CD14-positive monocyte (primary cell): ENCODE data around the gene LSS. TPM values are rescaled to one million over a fixed set of nuclear protein-coding genes. Genes with fewer than 3 reads are reported as not detected.

Experiments
- DNase-seq, 3 donors: peaks; one replicate each; pipeline ENCODE4 v3.0.0-alpha.2; 2011 to 2022
- H2AFZ ChIP-seq: 2 replicates; pipeline ENCODE4 v1.6.0; 2012; ENCODE audit warnings: mild to moderate bottlenecking, low read depth, low read length, inconsistent platforms; ENCODE audit not compliant: insufficient read depth, poor library complexity, severe bottlenecking
- H3K27ac ChIP-seq, 2 donors: 1 replicate in 1 of 2; 2 replicates in 1 of 2; pipeline ENCODE4 v1.5.1; 2012 to 2013; ENCODE audit warnings: low read length in 2 of 2, control low read depth in 1 of 2, inconsistent platforms in 1 of 2, low read depth in 1 of 2, mild to moderate bottlenecking in 1 of 2
- H3K27me3 ChIP-seq, 2 donors: one replicate each; pipeline versions ENCODE4 v1.6.0 to v1.6.1; 2011 to 2013; ENCODE audit warnings: low read length in 2 of 2; ENCODE audit not compliant: control insufficient read depth in 2 of 2, insufficient read depth in 2 of 2
- H3K36me3 ChIP-seq, 2 donors: replicated peaks in 1 of 2; 1 replicate in 1 of 2; 2 replicates in 1 of 2; pipeline versions ENCODE4 v1.5.1 to v1.6.1; 2012 to 2013; ENCODE audit warnings: low read length in 2 of 2, control low read depth in 1 of 2, inconsistent platforms in 1 of 2, mild to moderate bottlenecking in 1 of 2; ENCODE audit not compliant: insufficient read depth in 2 of 2, control insufficient read depth in 1 of 2
- H3K4me1 ChIP-seq, 2 donors: 1 replicate in 1 of 2; 2 replicates in 1 of 2; pipeline versions ENCODE4 v1.5.1 to v1.6.1; 2012 to 2013; ENCODE audit warnings: low read length in 2 of 2, control low read depth in 1 of 2, inconsistent platforms in 1 of 2, mild to moderate bottlenecking in 1 of 2, moderate library complexity in 1 of 2; ENCODE audit not compliant: insufficient read depth in 2 of 2, control insufficient read depth in 1 of 2
- H3K4me2 ChIP-seq: replicated peaks from 2 replicates; pipeline ENCODE3; 2012; ENCODE audit warnings: low read length, moderate library complexity, mild to moderate bottlenecking; ENCODE audit not compliant: poor library complexity, severe bottlenecking; ENCODE audit errors: extremely low read depth
- H3K4me3 ChIP-seq, 3 experiments: fragments of 200-600 bp in 1 of 3; sonication (generic) in 1 of 3; replicated peaks in 1 of 3; 1 replicate in 2 of 3; 2 replicates in 1 of 3; pipeline ENCODE4 v1.5.1; 2011 to 2013; ENCODE audit warnings: low read length in 3 of 3, mild to moderate bottlenecking in 3 of 3, control low read depth in 2 of 3, low read depth in 2 of 3, inconsistent platforms in 1 of 3, moderate library complexity in 1 of 3
- H3K79me2 ChIP-seq: 2 replicates; pipeline ENCODE4 v1.6.0; 2012; ENCODE audit warnings: mild to moderate bottlenecking, control low read depth, inconsistent platforms, low read length, moderate library complexity; ENCODE audit not compliant: insufficient read depth
- H3K9ac ChIP-seq: 2 replicates; pipeline ENCODE4 v1.6.0; 2017; ENCODE audit warnings: low read length, mild to moderate bottlenecking; ENCODE audit not compliant: insufficient read depth, poor library complexity, severe bottlenecking
- H3K9me3 ChIP-seq, 2 donors: replicated peaks in 1 of 2; 1 replicate in 1 of 2; 2 replicates in 1 of 2; pipeline versions ENCODE4 v1.5.1 to v1.6.1; 2012 to 2013; ENCODE audit warnings: low read length in 2 of 2, control low read depth in 1 of 2; ENCODE audit not compliant: control insufficient read depth in 1 of 2, insufficient read depth in 1 of 2
- H4K20me1 ChIP-seq: 2 replicates; pipeline ENCODE4 v1.6.0; 2012; ENCODE audit warnings: mild to moderate bottlenecking, low read length, control low read depth, moderate library complexity; ENCODE audit not compliant: insufficient read depth
- H3K27ac Mint-ChIP-seq, 7 donors: one replicate each; pipeline ENCODE4 v1.8.0; 2020; ENCODE audit warnings: mild to moderate bottlenecking in 7 of 7, mixed read lengths in 7 of 7, moderate library complexity in 6 of 7, inconsistent platforms in 2 of 7
- H3K27me3 Mint-ChIP-seq, 3 donors: one replicate each; pipeline ENCODE4 v1.8.0; 2021 to 2022; ENCODE audit warnings: low read depth in 3 of 3, mild to moderate bottlenecking in 3 of 3, mixed read lengths in 3 of 3, moderate library complexity in 3 of 3, inconsistent platforms in 1 of 3
- H3K36me3 Mint-ChIP-seq, 2 donors: one replicate each; pipeline ENCODE4 v1.8.0; 2020; ENCODE audit warnings: mixed read lengths in 2 of 2, inconsistent platforms in 1 of 2, mild to moderate bottlenecking in 1 of 2
- H3K4me1 Mint-ChIP-seq: one replicate; pipeline ENCODE4 v1.8.0; 2020; ENCODE audit warnings: mild to moderate bottlenecking, mixed read lengths
- H3K4me3 Mint-ChIP-seq, 2 donors: one replicate each; pipeline ENCODE4 v1.8.0; 2020; ENCODE audit warnings: mild to moderate bottlenecking in 2 of 2, mixed read lengths in 2 of 2, moderate library complexity in 1 of 2
- H3K9me3 Mint-ChIP-seq, 7 donors: one replicate each; pipeline ENCODE4 v1.8.0; 2020 to 2022; ENCODE audit warnings: mixed read lengths in 7 of 7, mild to moderate bottlenecking in 6 of 7, moderate library complexity in 6 of 7, inconsistent platforms in 2 of 7
- WGBS: methylation state at CpG from one replicate; pipeline ENCODE4 v1.1.5; 2013; ENCODE audit warnings: missing lambda C conversion rate; ENCODE audit not compliant: insufficient coverage; 5-methylcytosine and 5-hydroxymethylcytosine counted together
- intact Hi-C, 2 donors: fragments of 100-400 bp; cut with micrococcal nuclease; formaldehyde crosslinking; loops; one replicate each; pipeline versions ENCODE4 v1.15.0 to v1.15.1; 2023
- polyA plus RNA-seq, 3 donors: library from polyadenylated mRNA; depleted of rRNA in 1 of 3; unstranded in 2 of 3; stranded (reverse) in 1 of 3; fragments of 300-500 nt in 2 of 3; fragments of >200 nt in 1 of 3; fragmentation: Illumina TruSeq in 2 of 3; gene quantifications; 1 replicate in 2 of 3; 2 replicates in 1 of 3; pipeline ENCODE4 v1.2.3, GENCODE V29; 2012 to 2021
- TF ChIP-seq, protein P1 (sequence below): fragments of 200-600 bp; IDR thresholded peaks from one replicate; pipeline ENCODE4 v1.8.0; 2022; ENCODE audit warnings: antibody characterized with exemption, mild to moderate bottlenecking

LSS gene
- polyA plus RNA-seq, 3 donors: 4.1 to 20.0 (median 4.9) TPM

DNA sequence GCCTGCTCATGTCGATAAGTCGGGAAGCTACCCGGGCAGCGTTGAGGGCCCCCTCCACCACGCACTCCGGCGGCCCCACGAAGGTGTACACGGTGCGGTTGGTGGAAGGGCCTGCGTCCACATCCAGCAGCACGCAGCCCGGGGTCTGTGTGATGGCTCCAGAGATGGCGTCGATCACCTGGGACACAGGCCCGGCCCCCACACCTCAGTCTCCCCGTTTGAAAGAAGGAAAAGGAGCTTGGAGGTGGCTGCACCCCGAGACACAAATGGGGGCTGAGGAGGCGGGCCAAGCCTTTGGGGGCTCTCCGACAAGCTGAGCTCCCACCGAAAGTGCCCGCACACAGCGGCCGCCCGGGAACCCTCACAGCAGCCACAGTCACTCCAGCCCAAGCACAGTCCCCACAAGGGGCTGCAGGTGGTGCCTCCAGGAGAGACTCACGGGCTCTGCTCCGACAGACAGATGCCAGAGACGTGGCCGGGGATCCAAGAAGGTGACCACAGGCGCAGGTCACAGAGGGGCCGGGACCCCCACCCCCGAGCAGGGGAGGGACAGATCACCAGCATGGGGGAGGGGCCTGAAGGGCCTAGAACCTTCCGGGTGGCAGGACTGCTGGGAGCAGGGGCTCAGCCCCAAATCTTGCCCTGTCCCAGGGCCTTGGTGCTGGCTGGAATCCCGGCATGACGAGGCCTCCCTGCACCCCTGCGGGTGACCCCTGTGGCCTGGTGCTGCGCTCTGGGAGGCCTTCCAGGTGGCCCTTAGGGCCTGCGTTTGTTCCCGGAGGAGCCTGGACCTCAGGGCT is 74.2 kb downstream of the LSS start:
- Histone ChIP-seq H3K9me3 (no peaks in the 10 kb centered on the region), H3K79me2 (no peaks in the 10 kb centered on the region), H4K20me1 (no peaks in the 10 kb centered on the region), H3K4me3 (no peak overlapping the region), H3K27me3 (no peaks in the 10 kb centered on the region), H3K9ac (no peak overlapping the region), H3K27ac (no peak overlapping the region), H3K4me1 (no peaks in the 10 kb centered on the region), H3K36me3 (no peaks in the 10 kb centered on the region), H3K4me2 (no peak overlapping the region), H2AFZ (no peak overlapping the region)
- H3K27me3 Mint-ChIP-seq: peaks cover 0 to 4% (median 0%) of the 10 kb centered on the region in 3 donors
- H3K4me1 Mint-ChIP-seq: no peaks in the 10 kb centered on the region
- intact Hi-C loops: no loop called here
- no peak overlapping the region for H3K4me3 Mint-ChIP-seq
- TF ChIP-seq, protein P1, sequence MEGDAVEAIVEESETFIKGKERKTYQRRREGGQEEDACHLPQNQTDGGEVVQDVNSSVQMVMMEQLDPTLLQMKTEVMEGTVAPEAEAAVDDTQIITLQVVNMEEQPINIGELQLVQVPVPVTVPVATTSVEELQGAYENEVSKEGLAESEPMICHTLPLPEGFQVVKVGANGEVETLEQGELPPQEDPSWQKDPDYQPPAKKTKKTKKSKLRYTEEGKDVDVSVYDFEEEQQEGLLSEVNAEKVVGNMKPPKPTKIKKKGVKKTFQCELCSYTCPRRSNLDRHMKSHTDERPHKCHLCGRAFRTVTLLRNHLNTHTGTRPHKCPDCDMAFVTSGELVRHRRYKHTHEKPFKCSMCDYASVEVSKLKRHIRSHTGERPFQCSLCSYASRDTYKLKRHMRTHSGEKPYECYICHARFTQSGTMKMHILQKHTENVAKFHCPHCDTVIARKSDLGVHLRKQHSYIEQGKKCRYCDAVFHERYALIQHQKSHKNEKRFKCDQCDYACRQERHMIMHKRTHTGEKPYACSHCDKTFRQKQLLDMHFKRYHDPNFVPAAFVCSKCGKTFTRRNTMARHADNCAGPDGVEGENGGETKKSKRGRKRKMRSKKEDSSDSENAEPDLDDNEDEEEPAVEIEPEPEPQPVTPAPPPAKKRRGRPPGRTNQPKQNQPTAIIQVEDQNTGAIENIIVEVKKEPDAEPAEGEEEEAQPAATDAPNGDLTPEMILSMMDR: no peak
- H3K27ac Mint-ChIP-seq: peak overlapping the region in 1 of 7 donors; percentile 46
- 91% methylated on average over 20 of the region's 39 CpGs for WGBS
- H3K36me3 Mint-ChIP-seq: no peaks in the 10 kb centered on the region
- DNase-seq: no peak
- no peaks in the 10 kb centered on the region for H3K9me3 Mint-ChIP-seq

DNA sequence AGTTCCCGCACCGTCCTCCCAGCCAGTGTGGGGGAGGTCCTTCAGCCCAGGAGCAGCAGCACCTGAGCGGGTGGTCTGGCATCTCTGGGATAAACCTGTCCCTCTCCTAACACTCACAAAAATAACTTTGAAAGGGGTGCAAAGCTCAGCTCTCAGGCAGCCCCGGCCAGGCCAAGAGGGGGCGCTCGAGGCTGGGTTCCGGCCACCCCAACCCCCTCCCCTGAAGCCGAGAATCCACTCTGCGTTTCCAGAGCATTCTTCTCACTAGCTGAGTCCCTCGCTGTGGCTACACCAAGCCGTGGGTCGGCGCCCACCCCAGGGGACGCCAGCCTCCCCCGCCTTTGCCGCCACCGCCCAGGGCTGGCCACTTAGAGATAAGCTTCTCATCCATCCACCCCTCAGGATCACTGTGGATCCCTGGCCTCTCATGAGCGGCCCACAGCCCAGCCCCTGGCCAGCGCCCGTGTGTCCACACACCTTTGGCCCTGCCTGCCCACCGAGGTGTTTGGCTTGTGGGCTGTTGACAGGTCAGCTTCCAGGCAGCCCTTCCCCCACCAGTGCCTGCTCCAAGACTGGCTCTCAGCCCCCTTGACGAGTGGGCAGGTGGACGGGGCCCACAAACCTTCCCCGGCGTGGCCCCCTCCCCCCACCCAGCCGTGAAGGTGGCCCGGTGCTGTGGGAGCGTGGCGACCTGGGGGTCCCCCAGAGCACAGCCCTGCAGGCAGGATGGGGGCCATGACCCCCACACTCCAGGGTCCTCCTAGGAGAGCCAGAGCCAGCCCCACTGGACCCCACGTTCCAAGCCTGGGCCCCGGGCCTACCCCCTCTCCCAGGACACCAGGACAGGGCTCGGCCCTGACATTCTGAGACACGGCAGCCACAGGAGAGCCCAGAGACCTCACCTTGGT is 75.1 kb downstream of the LSS start:
- Mint-ChIP-seq H3K27ac (no peak overlapping the region), H3K4me3 (no peak overlapping the region), H3K36me3 (no peaks in the 10 kb centered on the region), H3K4me1 (no peaks in the 10 kb centered on the region), H3K9me3 (no peaks in the 10 kb centered on the region), H3K27me3 (peaks cover 0 to 4% (median 2%) of the 10 kb centered on the region in 3 donors)
- intact Hi-C loops: no loop called here
- Histone ChIP-seq H3K4me2 (peak overlapping the region; percentile 2), H3K4me1 (no peaks in the 10 kb centered on the region), H3K36me3 (no peaks in the 10 kb centered on the region), H4K20me1 (no peaks in the 10 kb centered on the region), H3K79me2 (no peaks in the 10 kb centered on the region), H3K27ac (no peak overlapping the region), H3K9me3 (no peaks in the 10 kb centered on the region), H3K4me3 (no peak overlapping the region), H2AFZ (no peak overlapping the region), H3K9ac (no peak overlapping the region), H3K27me3 (no peaks in the 10 kb centered on the region)
- TF ChIP-seq, protein P1: peak; percentile 77
- 42% methylated on average over 26 of the region's 33 CpGs for WGBS
- DNase-seq: no peak
